HepG2 (cell line): ENCODE data around the gene GALNT10. TPM values are rescaled to one million over a fixed set of nuclear protein-coding genes. Genes with fewer than 3 reads are reported as not detected.

Source experiments
- FOSL1 ChIP-seq: sonication (generic); formaldehyde crosslinking; IDR thresholded peaks from 2 replicates; pipeline ENCODE4 v1.9.0; 2021; ENCODE audit warnings: missing genetic modification reagents, borderline replicate concordance
- FOSL2 ChIP-seq: sonication (generic); formaldehyde crosslinking; IDR thresholded peaks from 2 replicates; pipeline ENCODE4 v1.4.0; 2020; ENCODE audit warnings: missing genetic modification reagents
- FOXM1 ChIP-seq: sonication (generic); formaldehyde crosslinking; IDR thresholded peaks from 2 replicates; pipeline ENCODE4 v1.5.0; 2020; ENCODE audit warnings: missing genetic modification reagents
- FOXP4 ChIP-seq: sonication (generic); formaldehyde crosslinking; IDR thresholded peaks from 2 replicates; pipeline ENCODE4 v1.4.0; 2020; ENCODE audit warnings: missing genetic modification reagents
- ISL2 ChIP-seq: sonication (generic); formaldehyde crosslinking; IDR thresholded peaks from 2 replicates; pipeline ENCODE4 v1.5.0; 2020; ENCODE audit warnings: missing genetic modification reagents
- KDM5A ChIP-seq: fragments of 200-600 bp; sonication (generic); IDR thresholded peaks from 2 replicates; pipeline ENCODE4 v1.7.0; 2018; ENCODE audit warnings: antibody characterized with exemption, mild to moderate bottlenecking, low read length, borderline replicate concordance
- NCOA2 ChIP-seq: sonication (generic); formaldehyde crosslinking; IDR thresholded peaks from 2 replicates; pipeline ENCODE4 v1.8.0; 2022; ENCODE audit warnings: inconsistent platforms
- NFIC ChIP-seq: IDR thresholded peaks from 2 replicates; pipeline ENCODE4 v1.6.1; 2012; ENCODE audit warnings: mild to moderate bottlenecking, low read length, inconsistent platforms
- PATZ1 ChIP-seq: sonication (generic); formaldehyde crosslinking; IDR thresholded peaks from 2 replicates; pipeline ENCODE4 v1.4.0; 2020; ENCODE audit warnings: missing genetic modification reagents
- PAXIP1 ChIP-seq: sonication (generic); formaldehyde crosslinking; conservative IDR thresholded peaks from 2 replicates; pipeline ENCODE4 v1.4.0; 2020; ENCODE audit warnings: mild to moderate bottlenecking, missing genetic modification reagents, moderate library complexity
- SAP130 ChIP-seq: IDR thresholded peaks from 2 replicates; pipeline ENCODE4 v1.6.1; 2016; ENCODE audit warnings: low read depth
- SRSF1 ChIP-seq: fragments of 200-400 bp; formaldehyde crosslinking; optimal IDR thresholded peaks from 2 replicates; pipeline ENCODE3; 2017; ENCODE audit warnings: mild to moderate bottlenecking, low read depth, low read length, moderate library complexity
- SUZ12 ChIP-seq: fragments of 150-350 bp; IDR thresholded peaks from 2 replicates; pipeline ENCODE4 v1.6.1; 2014; ENCODE audit warnings: low read depth, low read length
- TFDP2 ChIP-seq: sonication (generic); formaldehyde crosslinking; IDR thresholded peaks from 2 replicates; pipeline ENCODE4 v1.4.0; 2020; ENCODE audit warnings: missing genetic modification reagents
- ZGPAT ChIP-seq: IDR thresholded peaks from 2 replicates; pipeline ENCODE4 v1.6.1; 2016; ENCODE audit warnings: mild to moderate bottlenecking
- ZKSCAN8 ChIP-seq: IDR thresholded peaks from 2 replicates; pipeline ENCODE4 v1.6.1; 2016; ENCODE audit warnings: borderline replicate concordance, missing genetic modification reagents, missing compliant biosample characterization
- ZNF18 ChIP-seq: sonication (generic); formaldehyde crosslinking; IDR thresholded peaks from 2 replicates; pipeline ENCODE4 v1.8.0; 2022; ENCODE audit warnings: mild to moderate bottlenecking, missing genetic modification reagents; ENCODE audit not compliant: insufficient replicate concordance
- polyA plus RNA-seq, 8 experiments: library from polyadenylated mRNA; depleted of rRNA in 3 of 8; stranded (reverse) in 7 of 8; unstranded in 1 of 8; fragments of >200 nt; fragmentation: Illumina TruSeq in 4 of 8; extraction: Trizol in 4 of 8; gene quantifications; 2 replicates each; pipeline versions ENCODE4 v1.2.1 to v1.2.3, GENCODE V29; 2011 to 2016; ENCODE audit warnings: low read depth in 4 of 8, missing spikeins in 1 of 8, mixed read lengths in 1 of 8; ENCODE audit not compliant: insufficient read depth in 1 of 8
- total RNA-seq, 5 experiments: library from RNA; depleted of rRNA; stranded (reverse); fragments of >200 nt; fragmentation: Illumina TruSeq; extraction: Trizol; gene quantifications; 2 replicates each; pipeline ENCODE4 v1.2.3, GENCODE V29; 2016; ENCODE audit warnings: low read depth in 1 of 5

The GALNT10 gene
- total and polyA plus RNA-seq, 2 of the 13 experiments (the other 11 are each of a cell fraction or from before 2014, with no cell fraction given): 8.1 to 11.2 TPM

GRCh38 chr5:154366353-154366752, 175.8 kb downstream of the GALNT10 start (continued):
- 0 out of 2 replicates have a peak, but pooled peaks have one; percentile 25 for TF ChIP-seq PATZ1 (CRISPR knock-in tag)
- no peak for TF ChIP-seq FOXM1 (CRISPR knock-in tag)
- TF ChIP-seq SRSF1: no peak
- TF ChIP-seq NCOA2 (CRISPR knock-in tag): peak; percentile 77
- no peak; the same call in 1 of the 2 replicates for TF ChIP-seq KDM5A
- no peak for TF ChIP-seq SUZ12
- TF ChIP-seq ZKSCAN8 (CRISPR knock-in tag): 0 out of 2 replicates have a peak, but pooled peaks have one; percentile 27
- TF ChIP-seq FOSL1 (CRISPR knock-in tag): peak; percentile 75; the same call in 1 of the 2 replicates
- TF ChIP-seq ISL2 (CRISPR knock-in tag): peak; percentile 25
- peak; percentile 69 for TF ChIP-seq PAXIP1 (CRISPR knock-in tag)
- TF ChIP-seq FOSL2: peak; percentile 91
- TF ChIP-seq TFDP2: no peak
- peak; percentile 62; the same call in 1 of the 2 replicates for TF ChIP-seq FOXP4
- peak; percentile 38; the same call in 1 of the 2 replicates for TF ChIP-seq ZGPAT (CRISPR knock-in tag)
- TF ChIP-seq SAP130 (CRISPR knock-in tag): peak; percentile 33; the same call in 1 of the 2 replicates
- TF ChIP-seq NFIC: peak; percentile 66; the same call in 1 of the 2 replicates
- peak; percentile 82 for TF ChIP-seq ZNF18 (CRISPR knock-in tag)
